ENCODE results near the gene PARP1. TPM values are rescaled to one million over a fixed set of nuclear protein-coding genes. Genes with fewer than 3 reads are reported as not detected.
"Not testable (repeated sequence)": the region's sequence is repeated elsewhere in the genome, so short reads cannot be mapped to it uniquely, and the experiment has no call there.

PARP1 gene
- total RNA-seq, 2 experiments from 2014 or later = 301 to 308 TPM

- Mint-ChIP-seq H3K4me1 (ENCODE audit: low read depth) (peaks cover 14% of the 10 kb centered on the region), H3K9me3 (no peaks in the 10 kb centered on the region), H3K4me3 (no peak overlapping the region), H3K27me3 (no peaks in the 10 kb centered on the region), H3K27ac (no peak overlapping the region), H3K36me3 (no peaks in the 10 kb centered on the region)
- intact Hi-C loops (cut with micrococcal nuclease) = loop anchor here (5.0 kb wide), 1 partner anchor 119 kb away; the partner anchor contains the start of gene STUM
- DNase-seq = no peak
- ChIA-PET CTCF (no interaction called here), POLR2A (no interaction called here)
These were observed 20.5 kb upstream of the PARP1 start for GRCh38 chr1:226428348-226428747.

DNA sequence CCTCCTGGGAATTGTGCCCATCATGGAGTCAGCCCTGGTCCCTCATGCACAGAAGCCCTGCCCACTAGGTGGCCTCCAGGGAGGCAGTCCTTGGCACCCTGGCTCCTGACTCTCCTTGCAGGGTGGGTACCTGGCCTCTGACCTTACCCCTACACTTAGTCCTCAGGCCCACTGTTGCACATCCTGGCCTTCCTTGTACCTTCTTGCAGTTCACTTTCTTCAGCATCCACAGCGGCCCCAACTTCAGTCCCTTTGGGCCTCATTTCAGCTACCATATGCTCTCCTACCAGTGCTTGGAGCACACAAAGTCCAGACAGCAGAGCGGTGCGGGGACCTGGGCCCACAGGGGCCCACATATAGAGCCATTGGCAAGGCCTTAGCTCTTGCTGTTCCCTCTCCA lies 19.2 kb upstream of the PARP1 start:
- intact Hi-C loops (cut with micrococcal nuclease) = loop anchor here (5.0 kb wide), 1 partner anchor 120 kb away; the partner anchor contains the start of gene STUM
- Mint-ChIP-seq H3K4me1 (ENCODE audit: low read depth) (peaks cover 14% of the 10 kb centered on the region), H3K36me3 (no peaks in the 10 kb centered on the region), H3K27me3 (no peaks in the 10 kb centered on the region), H3K4me3 (no peak overlapping the region), H3K27ac (no peak overlapping the region), H3K9me3 (no peaks in the 10 kb centered on the region)
- ChIA-PET CTCF (no interaction called here), POLR2A (no interaction called here)
- no peak for DNase-seq

DNA sequence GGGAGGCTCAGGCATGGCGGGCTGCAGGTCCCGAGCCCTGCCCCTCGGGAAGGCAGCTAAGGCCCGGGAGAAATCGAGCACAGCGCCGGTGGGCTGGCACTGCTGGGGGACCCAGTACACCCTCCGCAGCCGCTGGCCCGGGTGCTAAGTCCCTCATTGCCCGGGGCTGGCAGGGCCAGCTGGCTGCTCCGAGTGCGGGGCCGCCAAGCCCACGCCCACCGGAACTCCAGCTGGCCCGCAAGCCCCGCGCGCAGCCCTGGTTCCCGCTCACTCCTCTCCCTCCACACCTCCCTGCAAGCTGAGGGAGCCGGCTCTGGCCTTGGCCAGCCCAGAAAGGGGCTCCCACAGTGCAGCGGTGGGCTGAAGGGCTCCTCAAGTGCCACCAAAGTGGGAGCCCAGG lies 18.5 kb upstream of the PARP1 start:
- POLR2A ChIA-PET = interaction anchor here (0.8 kb wide), 1 partner anchor 18 kb away, joined by 7 read pairs; the partner anchor contains the start of gene PARP1
- not testable (repeated sequence) for H3K27me3 Mint-ChIP-seq, DNase-seq, H3K36me3 Mint-ChIP-seq, H3K4me3 Mint-ChIP-seq, H3K27ac Mint-ChIP-seq, H3K9me3 Mint-ChIP-seq
- peaks cover 14% of the 10 kb centered on the region for H3K4me1 Mint-ChIP-seq (ENCODE audit: low read depth)
- intact Hi-C loops (cut with micrococcal nuclease) = loop anchor here (5.0 kb wide), 1 partner anchor 121 kb away; the partner anchor contains the start of gene STUM
- CTCF ChIA-PET = interaction anchor here (1.4 kb wide), 1 partner anchor 19 kb away, joined by 9 read pairs; the partner anchor contains the start of gene PARP1

DNA sequence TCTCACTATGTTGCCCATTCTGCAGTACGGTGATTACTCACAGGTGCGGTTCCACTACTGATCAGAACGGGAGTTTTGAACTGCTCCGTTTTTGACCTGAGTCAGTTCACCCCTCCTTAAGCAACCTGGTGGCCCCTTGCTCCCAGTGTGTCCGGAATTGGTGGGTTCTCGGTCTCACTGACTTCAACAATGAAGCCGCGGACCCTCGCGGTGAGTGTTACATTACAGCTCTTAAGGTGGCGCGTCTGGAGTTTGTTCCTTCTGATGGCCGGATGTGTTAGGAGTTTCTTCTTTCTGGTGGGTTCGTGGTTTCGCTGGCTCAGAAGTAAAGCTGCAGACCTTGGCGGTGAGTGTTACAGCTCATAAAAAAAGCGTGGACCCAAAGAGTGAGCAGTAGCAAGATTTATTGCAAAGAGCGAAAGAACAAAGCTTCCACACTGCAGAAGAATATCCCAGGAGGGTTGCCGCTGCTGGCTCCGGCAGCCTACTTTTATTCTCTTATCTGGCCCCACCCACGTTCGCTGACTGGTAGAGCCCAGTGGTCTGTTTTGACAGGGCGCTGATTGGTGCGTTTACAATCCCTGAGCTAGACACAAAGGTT lies 17.6 kb upstream of the PARP1 start:
- CTCF ChIA-PET = interaction anchor here (0.8 to 1.6 kb wide), 9 partner anchors 14 to 402 kb away, joined by 3 to 9 read pairs (median 5); partner anchors contain the start of gene PARP1
- H3K4me3 Mint-ChIP-seq = peak overlapping the region; percentile 69

GRCh38 chr1:226425004-226425378 lies 17.1 kb upstream of the PARP1 start:
- no peaks in the 10 kb centered on the region for H3K9me3 Mint-ChIP-seq
- DNase-seq = no peak
- peaks cover 14% of the 10 kb centered on the region for H3K4me1 Mint-ChIP-seq (ENCODE audit: low read depth)
- no peak overlapping the region for H3K4me3 Mint-ChIP-seq
- intact Hi-C loops (cut with micrococcal nuclease) = loop anchor here (1.0 to 5.0 kb wide), 2 partner anchors 20 to 122 kb away; partner anchors contain the start of gene STUM
- no peaks in the 10 kb centered on the region for H3K27me3 Mint-ChIP-seq
- no peaks in the 10 kb centered on the region for H3K36me3 Mint-ChIP-seq
- ChIA-PET CTCF (interaction anchor here (0.8 to 1.6 kb wide), 9 partner anchors 14 to 403 kb away, joined by 3 to 9 read pairs (median 4); no protein-coding TSS in a partner anchor), POLR2A (interaction anchor here (0.9 kb wide), 1 partner anchor 19 kb away, joined by 4 read pairs; no protein-coding TSS in a partner anchor)
- no peak overlapping the region for H3K27ac Mint-ChIP-seq

More for the DNA sequence above, 17.6 kb upstream of the PARP1 start:
- H3K27ac Mint-ChIP-seq = peak overlapping the region; percentile 36
- no peaks in the 10 kb centered on the region for H3K36me3 Mint-ChIP-seq
- DNase-seq = peak; percentile 57
- no peaks in the 10 kb centered on the region for H3K9me3 Mint-ChIP-seq
- intact Hi-C loops (cut with micrococcal nuclease) = loop anchor here (1.0 to 5.0 kb wide), 2 partner anchors 20 to 122 kb away; partner anchors contain the start of gene STUM
- POLR2A ChIA-PET = interaction anchor here (0.8 to 0.9 kb wide), 2 partner anchors 18 to 19 kb away, joined by 4 to 7 read pairs; partner anchors contain the start of gene PARP1
- peaks cover 14% of the 10 kb centered on the region for H3K4me1 Mint-ChIP-seq (ENCODE audit: low read depth)
- no peaks in the 10 kb centered on the region for H3K27me3 Mint-ChIP-seq

GRCh38 chr1:226424221-226425003 lies 16.5 kb upstream of the PARP1 start:
- no peaks in the 10 kb centered on the region for H3K27me3 Mint-ChIP-seq
- peaks cover 14% of the 10 kb centered on the region for H3K4me1 Mint-ChIP-seq (ENCODE audit: low read depth)
- no peak overlapping the region for H3K27ac Mint-ChIP-seq
- no peaks in the 10 kb centered on the region for H3K36me3 Mint-ChIP-seq
- CTCF ChIA-PET = interaction anchor here (0.7 to 1.6 kb wide), 11 partner anchors 16 to 404 kb away, joined by 3 to 9 read pairs (median 4); no protein-coding TSS in a partner anchor
- DNase-seq = no peak
- H3K4me3 Mint-ChIP-seq = no peak overlapping the region
- intact Hi-C loops (cut with micrococcal nuclease) = loop anchor here (1.0 to 5.0 kb wide), 3 partner anchors 21 to 184 kb away; partner anchors contain the start of gene STUM
- POLR2A ChIA-PET = no interaction called here
- H3K9me3 Mint-ChIP-seq = no peaks in the 10 kb centered on the region

- peaks cover 11% of the 10 kb centered on the region for H3K4me1 Mint-ChIP-seq (ENCODE audit: low read depth)
- no peaks in the 10 kb centered on the region for H3K36me3 Mint-ChIP-seq
- intact Hi-C loops (cut with micrococcal nuclease) = no loop called here
- DNase-seq = no peak
- ChIA-PET POLR2A (no interaction called here), CTCF (interaction anchor here (0.8 to 1.8 kb wide), 5 partner anchors 14 to 186 kb away, joined by 3 to 7 read pairs (median 3); partner anchors contain the start of gene PARP1)
- H3K27me3 Mint-ChIP-seq = no peaks in the 10 kb centered on the region
- no peaks in the 10 kb centered on the region for H3K9me3 Mint-ChIP-seq
- H3K4me3 Mint-ChIP-seq = no peak overlapping the region
- no peak overlapping the region for H3K27ac Mint-ChIP-seq
These were observed 14.6 kb upstream of the PARP1 start for GRCh38 chr1:226422478-226422877.

DNA sequence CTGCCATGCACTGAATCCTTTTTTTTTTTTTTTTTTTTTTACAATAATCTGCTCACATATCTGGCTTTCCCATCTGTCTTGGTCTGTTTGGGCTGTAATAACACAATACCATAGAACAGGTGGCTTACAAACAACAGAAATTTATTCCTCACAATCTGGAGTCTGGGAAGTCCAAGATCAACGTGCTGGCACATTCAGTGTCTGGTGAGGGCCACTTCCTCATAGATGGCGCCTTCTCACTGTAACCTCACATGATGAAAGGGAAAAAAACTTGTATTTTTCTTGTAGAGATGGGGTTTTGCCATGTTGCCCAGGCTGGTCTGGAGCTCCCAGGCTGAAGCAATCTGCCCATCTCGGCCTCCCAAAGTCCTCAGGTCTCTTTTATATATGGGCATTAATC lies 13.0 kb upstream of the PARP1 start:
- DNase-seq = no peak
- POLR2A ChIA-PET = no interaction called here
- intact Hi-C loops (cut with micrococcal nuclease) = no loop called here
- Mint-ChIP-seq H3K27ac (no peak overlapping the region), H3K27me3 (peaks cover 2% of the 10 kb centered on the region), H3K4me1 (ENCODE audit: low read depth) (peaks cover 6% of the 10 kb centered on the region), H3K36me3 (no peaks in the 10 kb centered on the region), H3K4me3 (no peak overlapping the region), H3K9me3 (no peaks in the 10 kb centered on the region)
- CTCF ChIA-PET = interaction anchor here (1.4 to 2.2 kb wide), 2 partner anchors 12 to 188 kb away, joined by 3 to 15 read pairs; partner anchors contain the start of gene PARP1

GRCh38 chr1:226420328-226420727 lies 12.4 kb upstream of the PARP1 start:
- Mint-ChIP-seq H3K9me3 (no peaks in the 10 kb centered on the region), H3K36me3 (no peaks in the 10 kb centered on the region), H3K27ac (no peak overlapping the region), H3K4me3 (no peak overlapping the region), H3K4me1 (ENCODE audit: low read depth) (no peaks in the 10 kb centered on the region), H3K27me3 (peaks cover 2% of the 10 kb centered on the region)
- CTCF ChIA-PET = interaction anchor here (2.2 kb wide), 1 partner anchor 12 kb away, joined by 15 read pairs; the partner anchor contains the start of gene PARP1
- no peak for DNase-seq
- POLR2A ChIA-PET = no interaction called here
- intact Hi-C loops (cut with micrococcal nuclease) = no loop called here

DNA sequence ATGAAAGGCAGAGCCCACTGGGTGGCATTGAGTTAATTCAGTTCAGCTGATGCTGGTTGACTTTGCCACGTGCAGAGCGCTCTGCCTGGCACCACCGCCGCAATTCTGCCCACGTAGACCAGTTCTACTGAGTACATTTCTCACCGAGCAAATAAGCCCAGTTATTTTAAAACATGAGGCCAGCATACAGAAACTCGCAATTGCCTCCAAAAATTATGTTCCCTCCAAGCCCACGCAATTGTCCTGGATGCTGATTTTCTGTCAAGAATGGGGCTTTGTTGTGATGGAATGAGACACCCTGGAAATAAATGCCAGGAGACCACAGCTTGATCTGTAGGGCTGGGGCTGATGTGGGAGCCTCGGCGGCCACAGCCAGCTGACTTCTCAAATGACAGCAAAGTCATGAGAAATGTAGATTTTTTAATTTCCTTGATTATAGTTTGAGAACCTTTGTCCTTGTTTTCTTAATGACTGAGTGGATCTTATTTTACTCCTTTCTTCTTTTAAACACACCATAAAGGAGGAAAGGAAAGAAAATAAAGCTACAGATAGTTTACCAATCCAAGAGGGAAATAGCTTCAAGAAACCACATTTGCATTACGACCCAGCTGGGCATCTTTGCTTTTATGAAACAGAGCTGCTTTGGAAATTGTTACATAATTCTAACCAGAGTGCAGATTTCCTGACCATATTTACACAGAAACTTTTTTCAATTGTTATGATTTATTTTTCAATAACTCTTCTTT lies 11.6 kb upstream of the PARP1 start:
- no peak overlapping the region for H3K4me3 Mint-ChIP-seq
- H3K27me3 Mint-ChIP-seq = peaks cover 2% of the 10 kb centered on the region
- H3K4me1 Mint-ChIP-seq (ENCODE audit: low read depth) = no peaks in the 10 kb centered on the region
- no peaks in the 10 kb centered on the region for H3K9me3 Mint-ChIP-seq
- intact Hi-C loops (cut with micrococcal nuclease) = no loop called here
- ChIA-PET CTCF (interaction anchor here (0.6 to 2.2 kb wide), 2 partner anchors 11 to 189 kb away, joined by 3 to 15 read pairs; partner anchors contain the start of gene PARP1), POLR2A (no interaction called here)
- no peak overlapping the region for H3K27ac Mint-ChIP-seq
- no peaks in the 10 kb centered on the region for H3K36me3 Mint-ChIP-seq
- no peak for DNase-seq

DNA sequence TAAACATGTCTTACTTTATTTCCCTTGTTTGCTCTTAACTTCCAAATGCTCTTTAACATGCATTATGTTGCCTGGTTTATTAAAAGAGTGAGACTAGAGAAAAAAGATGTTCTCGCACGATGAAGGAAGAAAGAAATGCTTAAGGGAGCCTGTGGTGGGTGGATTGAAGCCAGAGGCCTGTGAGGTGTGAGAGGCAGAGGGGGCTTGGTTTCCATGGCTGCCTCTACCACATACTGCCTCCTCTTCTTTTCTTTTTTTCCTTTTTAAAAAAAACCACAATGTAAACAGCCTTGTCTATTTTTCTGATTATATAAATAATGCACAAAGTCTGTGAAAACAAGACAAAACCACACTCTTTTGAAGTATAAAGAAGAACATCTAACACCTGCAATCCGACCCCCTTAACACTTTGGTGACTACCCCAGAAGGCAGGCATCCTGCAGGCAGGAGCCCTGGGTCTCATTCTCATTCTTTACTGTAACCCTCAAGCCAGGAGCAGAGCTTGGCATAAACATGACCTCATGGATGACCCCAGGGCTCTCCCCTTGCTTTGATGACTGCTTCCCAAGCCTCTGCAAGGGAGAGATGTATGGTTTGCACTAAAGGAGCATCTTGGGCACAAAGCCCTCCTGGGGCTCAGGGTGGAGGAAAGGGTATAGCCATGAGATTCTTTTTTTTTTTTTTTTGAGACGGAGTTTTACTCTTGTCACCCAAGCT lies 10.1 kb upstream of the PARP1 start:
- Mint-ChIP-seq H3K27ac (no peak overlapping the region), H3K36me3 (no peaks in the 10 kb centered on the region), H3K4me1 (ENCODE audit: low read depth) (no peaks in the 10 kb centered on the region), H3K9me3 (no peaks in the 10 kb centered on the region), H3K27me3 (peaks cover 2% of the 10 kb centered on the region), H3K4me3 (no peak overlapping the region)
- intact Hi-C loops (cut with micrococcal nuclease) = no loop called here
- ChIA-PET CTCF (no interaction called here), POLR2A (no interaction called here)
- DNase-seq = no peak

Measured in activated CD4-positive, alpha-beta memory T cell treated with anti-CD3 and anti-CD28 coated beads for 36 hours (primary cell).